ENCODE results near the gene ABCA8. TPM values are rescaled to one million over a fixed set of nuclear protein-coding genes. Genes with fewer than 3 reads are reported as not detected.

Gene ABCA8
- total and polyA plus RNA-seq, 2 of the 8 experiments (the other 6 are each of a cell fraction or from before 2014, with no cell fraction given), result not detected

DNA sequence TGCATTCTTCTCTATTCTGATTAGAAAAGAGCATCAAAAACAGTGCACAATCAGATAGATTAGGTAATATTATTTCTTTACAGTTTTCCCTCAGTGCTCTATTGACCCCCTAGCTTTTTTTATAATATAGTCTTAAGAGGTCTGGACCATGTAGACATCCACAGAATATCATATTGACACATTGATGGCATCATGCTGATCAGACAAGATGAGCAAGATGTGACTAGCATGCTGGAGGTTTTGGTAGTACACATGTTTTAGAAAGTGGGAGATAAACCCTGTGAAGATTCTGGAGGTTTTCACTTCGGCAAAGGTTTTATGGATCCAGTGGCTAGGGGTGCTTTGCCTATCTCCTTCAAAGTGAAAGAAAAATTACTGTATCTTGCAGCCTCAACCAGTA is 2.8 kb upstream of the ABCA8 start:
- Histone ChIP-seq H3K9ac (replicated peaks in 1 of 4; ENCODE audit: extremely low read depth in 1 of 4, low read depth in 3 of 4, low read length in 3 of 4) (no peak overlapping the region), H3K79me2 (ENCODE audit: control insufficient read depth in 1 of 2, insufficient read depth in 2 of 2, low read length in 2 of 2) (no peaks in the 10 kb centered on the region), H3K23me2 (ENCODE audit: low read depth, low read length) (no peaks in the 10 kb centered on the region), H3K4me3 (ENCODE audit: extremely low read depth in 1 of 4, insufficient read depth in 2 of 4, low read depth in 3 of 4, low read length in 4 of 4) (no peak overlapping the region), H3K27ac (ENCODE audit: low read depth, low read length) (no peak overlapping the region), H4K91ac (replicated peaks; ENCODE audit: insufficient read length, low read length) (no peak overlapping the region), H3K4me2 (ENCODE audit: insufficient read depth in 1 of 2, low read depth in 2 of 2, low read length in 2 of 2) (no peak overlapping the region), H4K20me1 (replicated peaks in 1 of 2; ENCODE audit: control insufficient read depth in 1 of 2, insufficient read depth in 2 of 2, low read length in 2 of 2) (no peaks in the 10 kb centered on the region), H2BK12ac (ENCODE audit: low read depth, low read length) (no peak overlapping the region), H3K4me1 (replicated peaks in 1 of 4; ENCODE audit: control insufficient read depth in 3 of 4, insufficient read depth in 4 of 4, low read length in 3 of 4) (no peaks in the 10 kb centered on the region), H2AFZ (ENCODE audit: low read length) (no peak overlapping the region), H2BK5ac (ENCODE audit: low read depth, low read length) (no peak overlapping the region), H3K27me3 (replicated peaks in 1 of 4; ENCODE audit: control insufficient read depth in 3 of 4, extremely low read depth in 1 of 4, insufficient read depth in 3 of 4, low read length in 3 of 4) (no peaks in the 10 kb centered on the region), H2BK15ac (ENCODE audit: low read length) (no peak overlapping the region), H2AK5ac (ENCODE audit: low read depth, low read length) (no peak overlapping the region), H3K36me3 (ENCODE audit: control insufficient read depth in 2 of 4, insufficient read depth in 4 of 4, low read length in 3 of 4) (no peaks in the 10 kb centered on the region), H3K79me1 (ENCODE audit: low read depth, low read length) (no peaks in the 10 kb centered on the region), H3K4ac (replicated peaks; ENCODE audit: insufficient read length, low read depth, low read length) (no peak overlapping the region), H2BK120ac (replicated peaks; ENCODE audit: low read depth, low read length) (no peak overlapping the region), H3K14ac (ENCODE audit: insufficient read length) (no peak overlapping the region), H3K9me3 (ENCODE audit: insufficient read depth in 2 of 2, low read depth in 1 of 2, low read length in 1 of 2) (no peaks in the 10 kb centered on the region), H4K5ac (ENCODE audit: insufficient read length, low read depth, low read length) (no peak overlapping the region), H3K18ac (ENCODE audit: extremely low read depth, low read length) (no peak overlapping the region), H2BK20ac (ENCODE audit: low read length) (no peak overlapping the region), H3K56ac (replicated peaks; ENCODE audit: insufficient read length, low read depth, low read length) (no peak overlapping the region), H3K23ac (ENCODE audit: insufficient read length) (no peak overlapping the region), H4K8ac (ENCODE audit: extremely low read depth, insufficient read depth, low read length) (no peak overlapping the region)
- ChIA-PET CTCF (ENCODE audit: partially characterized antibody) (interaction anchor here (1.4 kb wide), 1 partner anchor 18 kb away, joined by 3 read pairs; no protein-coding TSS in a partner anchor), POLR2A (ENCODE audit: partially characterized antibody) (no interaction called here)
- FAIRE-seq (no peak), DNase-seq (ENCODE audit: low read depth in 1 of 2, low spot score in 2 of 2) (no peak)
- 81% methylated on average over 1 of the region's 1 CpG; no CpG with 5 or more reads in 1 of the 2 experiments for WGBS, 2 experiments (ENCODE audit: extremely low coverage in 1 of 2, insufficient coverage in 1 of 2, insufficient read length in 1 of 2, insufficient replicate concordance in 2 of 2, low coverage in 1 of 2, low lambda C conversion rate in 2 of 2, missing lambda C conversion rate in 1 of 2)
- TF ChIP-seq TAF1 (IDR thresholded peaks at IDR 0.05; ENCODE audit: low read depth, low read length), result no peak
- no peak for TF ChIP-seq SIRT6 (IDR thresholded peaks at IDR 0.05; ENCODE audit: low read length)
- TF ChIP-seq RAD21 (IDR thresholded peaks at IDR 0.05 in 1 of 2, conservative IDR thresholded peaks at IDR 0.05 in 1 of 2; ENCODE audit: low read depth in 2 of 2, low read length in 2 of 2), result no peak
- no peak for TF ChIP-seq EP300 (IDR thresholded peaks at IDR 0.05; ENCODE audit: borderline replicate concordance in 1 of 2, low read depth in 2 of 2, low read length in 2 of 2)
- TF ChIP-seq PHF8 (conservative IDR thresholded peaks at IDR 0.05; ENCODE audit: low read depth, low read length), result no peak
- no peak for TF ChIP-seq CEBPB (IDR thresholded peaks at IDR 0.05; ENCODE audit: low read depth, low read length)
- TF ChIP-seq SP1 (IDR thresholded peaks at IDR 0.05; ENCODE audit: low read depth, low read length), result no peak
- TF ChIP-seq, protein P1, sequence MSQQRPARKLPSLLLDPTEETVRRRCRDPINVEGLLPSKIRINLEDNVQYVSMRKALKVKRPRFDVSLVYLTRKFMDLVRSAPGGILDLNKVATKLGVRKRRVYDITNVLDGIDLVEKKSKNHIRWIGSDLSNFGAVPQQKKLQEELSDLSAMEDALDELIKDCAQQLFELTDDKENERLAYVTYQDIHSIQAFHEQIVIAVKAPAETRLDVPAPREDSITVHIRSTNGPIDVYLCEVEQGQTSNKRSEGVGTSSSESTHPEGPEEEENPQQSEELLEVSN (IDR thresholded peaks at IDR 0.05), result no peak
- no peak for TF ChIP-seq SUZ12 (IDR thresholded peaks at IDR 0.05; ENCODE audit: low read length)
- no peak for TF ChIP-seq JUN (IDR thresholded peaks at IDR 0.05; ENCODE audit: low read depth, low read length)
